Prostate gland (tissue), 2 donors: Measurements from ENCODE around the gene RCAN2. TPM values are rescaled to one million over a fixed set of nuclear protein-coding genes. Genes with fewer than 3 reads are reported as not detected.
"Not testable (repeated sequence)": the region's sequence is repeated elsewhere in the genome, so short reads cannot be mapped to it uniquely, and the experiment has no call there.

Experiments
- DNase-seq: peaks from one replicate; pipeline ENCODE4 v3.0.0-alpha.2; 2019; ENCODE audit warnings: low spot score
- H3K27ac ChIP-seq, 2 donors: fragments of 200-600 bp; sonication (generic); 2 replicates each; pipeline ENCODE4 v1.5.1; 2017 to 2019
- H3K27me3 ChIP-seq: fragments of 200-600 bp; sonication (generic); replicated peaks from 2 replicates; pipeline ENCODE4 v1.5.1; 2019; ENCODE audit not compliant: insufficient read depth
- H3K36me3 ChIP-seq, 2 donors: fragments of 200-600 bp; sonication (generic); 1 replicate in 1 of 2; 2 replicates in 1 of 2; pipeline versions ENCODE4 v1.5.1 to v1.8.1; 2017 to 2019
- H3K4me1 ChIP-seq: fragments of 200-600 bp; sonication (generic); replicated peaks from 2 replicates; pipeline ENCODE4 v1.5.1; 2019
- H3K4me3 ChIP-seq, 2 donors: fragments of 200-600 bp; sonication (generic); 2 replicates each; pipeline ENCODE4 v1.5.1; 2017 to 2019
- H3K9me3 ChIP-seq: fragments of 200-600 bp; sonication (generic); 2 replicates; pipeline ENCODE4 v1.5.1; 2017
- POLR2A ChIP-seq: fragments of 450-650 bp; IDR thresholded peaks from one replicate; pipeline ENCODE4 v1.6.1; 2016; ENCODE audit warnings: antibody characterized with exemption, mild to moderate bottlenecking
- POLR2AphosphoS5 ChIP-seq: sonication (generic); formaldehyde crosslinking; IDR thresholded peaks from one replicate; pipeline ENCODE4 v1.6.1; 2017; ENCODE audit warnings: antibody characterized with exemption
- WGBS: methylation state at CpG from one replicate; pipeline ENCODE4 v1.1.5; 2018; 5-methylcytosine and 5-hydroxymethylcytosine counted together
- intact Hi-C: fragments of 100-400 bp; cut with DNase I; formaldehyde crosslinking; loops from one replicate; pipeline ENCODE4 v1.14.2; 2022
- total RNA-seq, 2 donors: library from RNA; depleted of rRNA; stranded (reverse); fragments of >200 nt; gene quantifications; one replicate each; pipeline ENCODE4 v1.1.0, GENCODE V29; 2016
- TF ChIP-seq, protein P1 (sequence below), 4 experiments: fragments of 200-600 bp in 2 of 4; fragments of 450-650 bp in 2 of 4; sonication (generic) in 2 of 4; IDR thresholded peaks; 1 replicate in 3 of 4; 2 replicates in 1 of 4; pipeline ENCODE4 v1.5.1; 2016 to 2019; ENCODE audit warnings: antibody characterized with exemption in 4 of 4, mild to moderate bottlenecking in 2 of 4, moderate library complexity in 2 of 4

The RCAN2 gene
- total RNA-seq, 2 donors from 2014 or later = 12.3 to 14.2 TPM

DNA sequence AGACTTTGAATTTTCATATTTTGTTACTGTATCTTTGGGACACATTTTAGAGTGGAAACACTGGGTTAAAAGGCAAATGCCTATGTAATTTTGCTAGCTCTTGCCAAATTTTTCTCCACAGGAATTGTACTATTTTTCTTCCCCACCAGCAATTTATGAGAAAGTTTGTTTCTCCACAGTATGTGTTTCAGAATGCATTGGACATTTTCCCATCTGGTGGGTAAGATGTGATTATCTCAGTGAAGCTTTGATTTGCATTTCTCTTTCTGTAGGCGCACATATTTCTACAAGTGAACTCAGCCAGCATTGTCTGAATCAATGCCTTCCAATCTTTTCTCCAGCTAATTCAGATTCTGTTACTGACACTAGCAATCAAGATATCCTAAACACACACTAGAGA, 157.8 kb downstream of the RCAN2 start:
- 96% methylated on average over 1 of the region's 1 CpG for WGBS
- Histone ChIP-seq H3K27ac (no peak overlapping the region), H3K9me3 (no peaks in the 10 kb centered on the region), H3K36me3 (no peaks in the 10 kb centered on the region), H3K4me1 (no peaks in the 10 kb centered on the region), H3K4me3 (no peak overlapping the region), H3K27me3 (no peaks in the 10 kb centered on the region)
- DNase-seq = no peak
- TF ChIP-seq POLR2AphosphoS5 (no peak), POLR2A (no peak)
- TF ChIP-seq, protein P1, sequence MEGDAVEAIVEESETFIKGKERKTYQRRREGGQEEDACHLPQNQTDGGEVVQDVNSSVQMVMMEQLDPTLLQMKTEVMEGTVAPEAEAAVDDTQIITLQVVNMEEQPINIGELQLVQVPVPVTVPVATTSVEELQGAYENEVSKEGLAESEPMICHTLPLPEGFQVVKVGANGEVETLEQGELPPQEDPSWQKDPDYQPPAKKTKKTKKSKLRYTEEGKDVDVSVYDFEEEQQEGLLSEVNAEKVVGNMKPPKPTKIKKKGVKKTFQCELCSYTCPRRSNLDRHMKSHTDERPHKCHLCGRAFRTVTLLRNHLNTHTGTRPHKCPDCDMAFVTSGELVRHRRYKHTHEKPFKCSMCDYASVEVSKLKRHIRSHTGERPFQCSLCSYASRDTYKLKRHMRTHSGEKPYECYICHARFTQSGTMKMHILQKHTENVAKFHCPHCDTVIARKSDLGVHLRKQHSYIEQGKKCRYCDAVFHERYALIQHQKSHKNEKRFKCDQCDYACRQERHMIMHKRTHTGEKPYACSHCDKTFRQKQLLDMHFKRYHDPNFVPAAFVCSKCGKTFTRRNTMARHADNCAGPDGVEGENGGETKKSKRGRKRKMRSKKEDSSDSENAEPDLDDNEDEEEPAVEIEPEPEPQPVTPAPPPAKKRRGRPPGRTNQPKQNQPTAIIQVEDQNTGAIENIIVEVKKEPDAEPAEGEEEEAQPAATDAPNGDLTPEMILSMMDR (IDR thresholded peaks at IDR 0.05) = no peak
- intact Hi-C loops = no loop called here

DNA sequence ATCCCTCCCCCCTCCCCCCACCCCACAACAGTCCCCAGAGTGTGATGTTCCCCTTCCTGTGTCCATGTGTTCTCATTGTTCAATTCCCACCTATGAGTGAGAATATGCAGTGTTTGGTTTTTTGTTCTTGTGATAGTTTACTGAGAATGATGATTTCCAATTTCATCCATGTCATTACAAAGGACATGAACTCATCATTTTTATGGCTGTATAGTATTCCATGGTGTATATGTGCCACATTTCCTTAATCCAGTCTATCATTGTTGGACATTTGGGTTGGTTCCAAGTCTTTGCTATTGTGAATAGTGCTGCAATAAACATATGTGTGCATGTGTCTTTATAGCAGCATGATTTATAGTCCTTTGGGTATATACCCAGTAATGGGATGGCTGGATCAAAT, 158.8 kb downstream of the RCAN2 start:
- DNase-seq, H3K4me1 ChIP-seq, intact Hi-C loops, H3K9me3 ChIP-seq, H3K4me3 ChIP-seq, H3K27ac ChIP-seq, H3K27me3 ChIP-seq, H3K36me3 ChIP-seq: not testable (repeated sequence)

- TF ChIP-seq POLR2AphosphoS5 (no peak), POLR2A (no peak)
- TF ChIP-seq, protein P1 (IDR thresholded peaks at IDR 0.05) = no peak
- Histone ChIP-seq H3K4me1 (no peaks in the 10 kb centered on the region), H3K4me3 (no peak overlapping the region), H3K36me3 (no peaks in the 10 kb centered on the region), H3K27me3 (no peaks in the 10 kb centered on the region), H3K27ac (no peak overlapping the region), H3K9me3 (no peaks in the 10 kb centered on the region)
- DNase-seq = no peak
- intact Hi-C loops = no loop called here
Measured at GRCh38 chr6:46331461-46331860, 159.8 kb downstream of the RCAN2 start.

DNA sequence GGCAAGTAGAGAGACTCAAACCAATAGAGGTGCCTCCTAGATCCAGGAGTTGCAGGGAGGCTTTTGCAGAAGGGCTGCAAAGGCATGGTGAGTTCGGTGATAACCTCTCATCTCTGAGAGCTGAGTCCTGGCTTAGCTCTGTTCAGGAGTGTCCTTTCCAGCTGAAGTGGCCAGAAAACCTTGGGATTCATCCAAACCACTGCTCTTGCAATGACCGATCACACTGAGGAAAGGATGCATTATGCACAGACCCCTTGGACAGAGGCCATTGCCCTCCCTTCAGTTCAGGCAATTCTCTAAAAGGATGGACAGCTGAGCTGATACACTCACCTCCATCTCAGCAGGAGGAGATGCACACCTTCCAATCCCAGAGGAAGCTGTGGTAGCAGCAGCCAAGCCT, 161.7 kb downstream of the RCAN2 start:
- intact Hi-C loops = no loop called here
- no peaks in the 10 kb centered on the region for H3K27me3 ChIP-seq
- H3K4me1 ChIP-seq = no peaks in the 10 kb centered on the region
- WGBS = 42% methylated on average over 2 of the region's 2 CpGs
- H3K36me3 ChIP-seq = no peaks in the 10 kb centered on the region
- no peaks in the 10 kb centered on the region for H3K9me3 ChIP-seq
- no peak for DNase-seq
- H3K27ac ChIP-seq = no peak overlapping the region
- TF ChIP-seq POLR2AphosphoS5 = no peak
- TF ChIP-seq, protein P1 (IDR thresholded peaks at IDR 0.05) = no peak
- TF ChIP-seq POLR2A = no peak
- no peak overlapping the region for H3K4me3 ChIP-seq

- Histone ChIP-seq H3K4me1 (no peaks in the 10 kb centered on the region), H3K36me3 (no peaks in the 10 kb centered on the region), H3K27me3 (no peaks in the 10 kb centered on the region), H3K27ac (no peak overlapping the region), H3K4me3 (no peak overlapping the region), H3K9me3 (no peaks in the 10 kb centered on the region)
- DNase-seq = no peak
- 60% methylated on average over 3 of the region's 3 CpGs for WGBS
- no peak for TF ChIP-seq POLR2A
- TF ChIP-seq, protein P1 (IDR thresholded peaks at IDR 0.05) = no peak
- no peak for TF ChIP-seq POLR2AphosphoS5
- intact Hi-C loops = no loop called here
Measured at GRCh38 chr6:46327779-46328178, 163.5 kb downstream of the RCAN2 start.
